Activated T-helper 1 cell treated with Interleukin-2 at 50 U/mL for 16 hours (primary cell): ENCODE data around the gene IER3.
A peak's percentile ranks its signal among the peaks of the same experiment; 100 is the strongest.
"Not testable (repeated sequence)": the region's sequence is repeated elsewhere in the genome, so short reads cannot be mapped to it uniquely, and the experiment has no call there.

Experiments
- DNase-seq: peaks from one replicate; pipeline ENCODE4 v3.0.0-alpha.2; 2020; ENCODE audit warnings: low read depth

Gene IER3

DNA sequence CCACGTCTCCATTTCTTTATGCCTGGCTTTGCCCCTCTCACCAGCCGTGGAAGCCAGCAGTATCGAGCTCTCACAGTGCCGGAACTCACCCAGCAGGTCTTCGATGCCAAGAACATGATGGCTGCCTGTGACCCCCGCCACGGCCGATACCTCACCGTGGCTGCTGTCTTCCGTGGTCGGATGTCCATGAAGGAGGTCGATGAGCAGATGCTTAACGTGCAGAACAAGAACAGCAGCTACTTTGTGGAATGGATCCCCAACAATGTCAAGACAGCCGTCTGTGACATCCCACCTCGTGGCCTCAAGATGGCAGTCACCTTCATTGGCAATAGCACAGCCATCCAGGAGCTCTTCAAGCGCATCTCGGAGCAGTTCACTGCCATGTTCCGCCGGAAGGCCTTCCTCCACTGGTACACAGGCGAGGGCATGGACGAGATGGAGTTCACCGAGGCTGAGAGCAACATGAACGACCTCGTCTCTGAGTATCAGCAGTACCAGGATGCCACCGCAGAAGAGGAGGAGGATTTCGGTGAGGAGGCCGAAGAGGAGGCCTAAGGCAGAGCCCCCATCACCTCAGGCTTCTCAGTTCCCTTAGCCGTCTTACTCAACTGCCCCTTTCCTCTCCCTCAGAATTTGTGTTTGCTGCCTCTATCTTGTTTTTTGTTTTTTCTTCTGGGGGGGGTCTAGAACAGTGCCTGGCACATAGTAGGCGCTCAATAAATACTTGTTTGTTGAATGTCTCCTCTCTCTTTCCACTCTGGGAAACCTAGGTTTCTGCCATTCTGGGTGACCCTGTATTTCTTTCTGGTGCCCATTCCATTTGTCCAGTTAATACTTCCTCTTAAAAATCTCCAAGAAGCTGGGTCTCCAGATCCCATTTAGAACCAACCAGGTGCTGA is 20.3 kb downstream of the IER3 start:
- not testable (repeated sequence) for DNase-seq

DNA sequence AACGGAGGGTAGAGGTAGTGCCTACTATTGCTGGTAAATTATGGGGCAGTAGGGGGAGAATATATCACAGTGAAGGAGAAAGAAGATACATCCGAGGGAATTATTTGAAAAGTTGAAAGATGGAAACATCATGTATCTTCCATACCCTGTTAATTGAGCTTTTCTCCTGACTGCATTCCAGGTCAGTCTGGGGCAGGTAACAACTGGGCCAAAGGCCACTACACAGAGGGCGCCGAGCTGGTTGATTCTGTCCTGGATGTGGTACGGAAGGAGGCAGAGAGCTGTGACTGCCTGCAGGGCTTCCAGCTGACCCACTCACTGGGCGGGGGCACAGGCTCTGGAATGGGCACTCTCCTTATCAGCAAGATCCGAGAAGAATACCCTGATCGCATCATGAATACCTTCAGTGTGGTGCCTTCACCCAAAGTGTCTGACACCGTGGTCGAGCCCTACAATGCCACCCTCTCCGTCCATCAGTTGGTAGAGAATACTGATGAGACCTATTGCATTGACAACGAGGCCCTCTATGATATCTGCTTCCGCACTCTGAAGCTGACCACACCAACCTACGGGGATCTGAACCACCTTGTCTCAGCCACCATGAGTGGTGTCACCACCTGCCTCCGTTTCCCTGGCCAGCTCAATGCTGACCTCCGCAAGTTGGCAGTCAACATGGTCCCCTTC is 21.0 kb downstream of the IER3 start:
- DNase-seq, result not testable (repeated sequence)

DNA sequence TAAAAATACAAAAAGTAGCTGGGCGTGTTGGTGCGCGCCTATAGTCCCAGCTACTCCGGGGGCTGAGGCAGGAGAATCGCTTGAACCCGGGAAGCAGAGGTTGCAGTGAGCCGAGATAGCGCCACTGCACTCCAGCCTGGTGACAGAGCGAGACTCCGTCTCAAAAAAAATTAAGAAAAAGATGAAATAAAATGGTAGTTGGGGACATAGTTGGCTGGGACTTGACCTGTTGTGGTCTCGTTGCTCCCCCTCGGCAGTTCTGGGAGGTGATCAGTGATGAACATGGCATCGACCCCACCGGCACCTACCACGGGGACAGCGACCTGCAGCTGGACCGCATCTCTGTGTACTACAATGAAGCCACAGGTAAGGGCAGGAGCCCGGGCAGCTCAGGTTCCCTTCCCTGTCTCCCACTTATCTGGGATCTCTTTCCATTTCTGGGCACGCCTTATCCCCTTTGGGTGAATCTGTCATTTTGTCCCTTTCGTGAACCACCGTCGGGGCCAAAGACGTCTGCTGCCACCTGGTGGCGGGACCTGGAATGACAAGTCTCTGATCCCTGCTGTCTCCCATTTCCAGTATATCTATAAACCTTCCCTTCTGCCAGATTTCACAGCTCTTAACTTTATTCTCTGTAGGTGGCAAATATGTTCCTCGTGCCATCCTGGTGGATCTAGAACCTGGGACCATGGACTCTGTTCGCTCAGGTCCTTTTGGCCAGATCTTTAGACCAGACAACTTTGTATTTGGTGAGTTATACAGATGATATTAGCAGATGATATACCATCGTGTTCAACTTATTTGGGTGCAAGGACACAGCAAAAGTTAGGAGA is 21.9 kb downstream of the IER3 start:
- peak; percentile 76 for DNase-seq

DNA sequence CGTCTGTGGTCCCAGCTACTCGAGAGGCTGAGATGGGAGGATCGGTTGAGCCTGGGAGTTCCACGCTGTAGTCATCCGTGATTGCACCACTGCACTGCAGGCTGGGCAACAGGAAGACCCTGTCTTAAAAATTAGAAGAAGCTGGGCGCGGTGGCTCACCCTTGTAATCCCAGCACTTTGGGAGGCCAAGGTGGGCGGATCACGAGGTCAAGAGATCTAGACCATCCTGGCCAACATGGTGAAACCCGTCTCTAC is 22.4 kb downstream of the IER3 start:
- not testable (repeated sequence) for DNase-seq

DNA sequence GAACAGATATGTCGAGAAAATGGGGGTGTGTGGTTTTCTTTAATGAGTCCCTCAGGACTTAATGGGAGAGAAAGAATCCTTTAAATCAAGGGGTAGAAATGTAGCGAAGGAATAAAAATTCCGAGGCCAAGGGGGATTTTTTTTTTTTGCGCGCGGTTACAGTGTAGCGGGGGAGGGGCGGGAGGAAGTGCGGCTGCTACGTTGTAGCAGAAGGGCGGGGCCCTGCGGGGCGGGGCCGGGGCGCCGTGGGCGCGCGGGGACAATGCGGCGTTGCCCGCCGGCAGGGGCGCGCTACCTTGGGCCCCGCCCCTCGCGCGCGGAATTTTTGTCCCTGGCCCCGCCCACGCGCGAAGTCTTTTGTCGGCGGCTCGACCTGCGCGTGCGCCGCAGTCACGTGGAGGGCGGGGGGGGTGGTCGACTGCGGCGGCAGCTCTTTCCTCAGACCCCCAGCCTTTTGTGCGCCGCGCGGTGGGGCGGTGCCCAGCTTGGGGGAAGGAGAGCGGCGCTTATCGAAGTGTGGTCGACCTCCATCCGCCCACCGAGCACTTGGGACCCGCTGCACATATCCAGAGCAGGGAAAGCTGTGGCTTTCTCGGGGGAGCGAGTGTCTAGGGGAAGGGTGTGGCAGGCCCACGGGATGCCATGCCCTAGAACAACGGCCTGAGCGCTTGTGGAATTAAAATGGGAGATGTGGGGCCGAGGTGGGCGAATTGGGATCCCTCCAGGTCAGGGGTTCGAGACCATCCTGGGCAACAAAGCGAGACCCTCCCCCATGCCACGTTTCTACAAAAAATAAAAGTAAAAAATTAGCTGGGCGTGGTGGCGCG is 22.9 kb downstream of the IER3 start:
- DNase-seq, result peak; percentile 94

DNA sequence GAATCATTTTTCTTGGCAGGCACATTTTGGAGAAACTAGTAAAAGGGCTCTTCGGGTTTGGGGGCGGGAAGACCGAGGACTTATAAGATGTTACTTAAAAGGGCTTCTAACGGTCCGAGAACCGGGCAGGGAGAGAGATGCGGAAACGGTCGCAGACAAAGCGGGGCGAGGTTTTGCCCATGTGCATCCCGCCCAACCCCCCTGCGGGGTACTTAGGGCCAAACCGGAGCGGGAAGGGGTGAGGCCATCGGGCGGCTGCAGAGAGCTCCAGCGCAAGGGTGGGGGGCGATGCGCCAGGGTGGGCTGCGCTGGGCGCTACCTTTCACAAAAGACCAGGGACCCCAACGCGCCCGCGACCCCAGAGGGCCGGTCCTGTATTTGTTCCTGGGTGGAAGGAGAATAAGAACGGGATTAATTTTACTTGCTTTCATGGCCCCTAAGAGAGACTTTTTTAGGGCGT is 23.6 kb downstream of the IER3 start:
- peak; percentile 50 for DNase-seq

DNA sequence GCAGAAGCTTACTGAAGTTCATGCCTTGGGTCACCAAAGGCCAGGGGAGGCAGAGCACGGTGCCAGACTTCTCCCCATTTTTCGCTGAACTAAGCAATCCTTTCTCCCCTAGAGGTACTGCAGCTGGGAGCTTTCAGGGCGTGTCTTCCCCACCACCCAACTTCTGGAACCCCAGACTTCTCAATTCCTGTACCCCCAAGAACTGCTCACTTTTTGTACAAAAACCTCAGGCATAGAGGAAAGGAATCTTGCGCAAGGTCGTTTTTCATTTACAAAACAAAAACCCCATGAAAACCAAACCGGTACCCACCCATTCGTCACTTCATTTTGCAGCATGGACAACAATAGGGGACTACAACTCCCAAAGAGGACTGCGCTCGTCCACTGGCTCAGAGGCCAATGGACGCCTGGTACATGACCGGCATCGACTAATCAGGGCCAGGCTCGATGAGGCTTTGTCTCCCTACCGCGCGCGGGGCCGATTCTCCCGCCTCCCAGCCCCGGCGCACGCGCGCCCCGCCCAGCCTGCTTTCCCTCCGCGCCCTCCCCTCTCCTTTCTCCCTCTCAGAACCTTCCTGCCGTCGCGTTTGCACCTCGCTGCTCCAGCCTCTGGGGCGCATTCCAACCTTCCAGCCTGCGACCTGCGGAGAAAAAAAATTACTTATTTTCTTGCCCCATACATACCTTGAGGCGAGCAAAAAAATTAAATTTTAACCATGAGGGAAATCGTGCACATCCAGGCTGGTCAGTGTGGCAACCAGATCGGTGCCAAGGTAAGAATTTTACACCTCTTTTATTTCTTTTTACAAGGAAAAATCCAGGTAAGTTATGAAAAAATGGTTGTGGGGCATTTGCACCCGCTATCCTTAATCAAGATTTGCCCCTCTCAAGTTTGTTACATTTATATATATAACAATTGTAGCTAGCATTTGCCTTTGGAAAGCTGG is 24.3 kb downstream of the IER3 start, which contains the start of gene TUBB:
TSS of gene TUBB (plus strand) at position 562 of the 947 bp plus-strand sequence. CDS start at position 717, 155 bp downstream.
- DNase-seq, result peak; percentile 93

DNA sequence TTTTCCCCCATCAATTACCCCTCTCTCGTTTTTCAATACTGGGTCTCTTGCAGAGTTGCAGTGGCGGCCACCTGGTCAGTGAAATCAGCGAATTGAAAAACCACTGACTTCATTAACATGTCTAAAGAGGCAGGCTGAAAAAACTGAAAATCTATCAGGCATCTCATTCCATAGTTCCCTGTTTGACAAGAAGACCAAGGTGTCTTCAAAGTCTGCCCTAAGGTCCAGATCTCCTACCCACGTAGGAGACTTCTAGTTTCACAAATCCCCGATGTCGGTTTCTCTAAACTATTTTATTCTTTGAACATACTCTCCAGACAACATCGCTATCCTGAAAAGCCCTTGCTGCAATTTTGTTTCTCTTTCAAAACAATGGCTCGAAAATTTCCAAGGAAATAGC is 25.0 kb downstream of the IER3 start:
- no peak for DNase-seq

DNA sequence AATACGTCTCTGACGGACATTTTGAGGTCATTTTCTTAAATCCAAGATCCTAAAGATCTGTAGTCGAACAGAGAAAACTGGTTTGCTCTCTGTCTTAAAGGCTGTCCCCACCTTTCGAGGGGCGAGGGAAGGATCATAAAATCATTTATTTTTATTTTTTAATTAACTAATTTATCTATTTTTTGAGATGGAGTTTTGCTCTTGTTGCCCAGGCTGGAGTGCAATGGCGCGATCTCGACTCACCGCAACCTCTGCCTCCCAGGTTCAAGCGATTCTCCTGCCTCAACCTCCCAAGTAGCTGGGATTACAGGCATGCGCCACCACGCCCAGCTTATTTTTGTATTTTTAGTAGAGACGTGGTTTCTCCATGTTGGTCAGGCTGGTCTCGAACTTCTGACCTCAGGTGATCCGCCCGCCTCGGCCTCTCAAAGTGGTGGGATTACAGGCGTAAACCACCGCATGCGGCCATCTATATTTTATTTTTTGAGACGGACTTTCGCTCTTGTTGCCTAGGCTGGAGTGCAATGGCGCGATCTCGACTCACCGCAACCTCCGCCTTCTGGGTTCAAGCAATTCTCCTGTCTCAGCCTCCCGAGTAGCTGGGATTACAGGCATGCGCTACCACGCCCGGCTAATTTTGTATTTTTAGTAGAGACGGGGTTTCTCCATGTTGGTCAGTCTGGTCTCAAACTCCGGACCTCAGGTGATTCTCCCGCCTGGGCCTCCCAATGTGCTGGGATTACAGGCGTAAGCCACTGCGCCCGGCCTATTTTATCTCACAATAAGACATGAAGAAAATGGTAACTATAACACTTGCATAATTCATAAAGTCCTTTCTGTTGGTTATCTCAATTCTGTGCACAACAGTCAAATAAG is 26.3 kb downstream of the IER3 start:
- not testable (repeated sequence) for DNase-seq

DNA sequence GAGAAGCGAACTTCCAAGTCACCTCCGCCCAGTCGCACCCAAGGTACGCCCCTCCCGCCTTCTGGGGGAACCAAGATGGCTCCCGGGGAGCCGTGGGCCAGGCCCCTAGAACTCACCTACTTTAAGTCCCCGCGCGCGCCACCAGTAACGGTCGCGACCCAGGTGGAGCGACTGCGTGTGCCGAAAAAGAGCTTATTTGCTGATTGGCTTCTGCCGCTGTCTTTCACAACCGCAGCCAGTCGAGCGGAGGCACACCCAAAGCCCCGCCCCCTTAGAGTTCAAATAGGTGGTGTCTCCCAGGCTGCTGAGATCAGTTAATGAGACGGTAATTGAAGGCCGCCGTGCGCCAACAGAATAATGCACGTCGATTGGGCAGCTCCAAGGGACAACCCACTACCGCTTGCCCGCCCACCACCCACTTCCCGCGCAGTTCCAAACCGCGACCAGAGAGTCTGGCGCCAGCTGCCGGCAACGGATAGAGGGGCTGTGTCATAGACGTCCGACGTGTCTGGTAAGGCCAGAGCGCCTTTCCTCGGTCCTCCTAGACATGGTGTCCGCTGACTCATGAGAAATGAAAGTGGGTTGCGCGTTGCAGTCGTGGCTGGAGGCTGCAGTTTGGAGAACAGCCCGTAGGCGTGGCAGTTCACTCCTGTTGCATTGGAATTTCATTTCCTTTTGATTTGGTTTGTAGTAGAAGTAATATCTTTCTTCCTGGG is 27.1 kb downstream of the IER3 start, which contains the start of gene MDC1:
TSS of gene MDC1 (minus strand) at position 153 of the 716 bp plus-strand sequence. CDS start 2,106 bp downstream, outside the sequence.
- DNase-seq, result peak; percentile 98

DNA sequence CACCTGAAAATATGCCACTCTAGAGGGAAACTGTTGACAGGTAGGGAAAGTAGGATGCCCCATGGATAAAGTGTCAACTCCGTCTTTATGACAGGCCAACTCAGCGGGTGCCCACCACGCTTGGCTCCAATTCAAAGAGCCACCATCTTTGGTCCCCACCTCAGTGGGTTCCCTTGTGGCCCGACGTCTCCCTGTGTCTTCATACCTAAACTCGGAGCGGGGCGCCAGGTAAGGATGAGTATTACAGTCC is 27.5 kb downstream of the IER3 start:
- DNase-seq, result no peak

DNA sequence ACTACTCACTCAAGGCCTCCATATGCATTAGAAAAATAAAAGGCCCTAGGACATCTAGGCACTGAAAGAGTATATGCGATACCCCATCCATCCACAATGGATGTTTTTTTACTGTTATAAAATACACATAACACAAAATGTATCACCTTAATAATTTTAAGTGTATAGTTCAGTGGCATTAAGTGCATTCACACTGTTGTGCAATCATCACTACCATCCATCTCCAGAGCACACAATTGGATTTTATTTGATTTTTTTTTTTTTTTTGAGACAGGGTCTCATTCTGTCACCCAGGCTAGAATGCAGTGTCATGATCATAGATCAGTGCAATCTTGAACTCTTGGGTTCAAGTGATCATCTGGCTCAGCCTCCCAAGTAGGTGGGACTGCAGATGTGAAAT is 30.1 kb downstream of the IER3 start:
- DNase-seq, result no peak

DNA sequence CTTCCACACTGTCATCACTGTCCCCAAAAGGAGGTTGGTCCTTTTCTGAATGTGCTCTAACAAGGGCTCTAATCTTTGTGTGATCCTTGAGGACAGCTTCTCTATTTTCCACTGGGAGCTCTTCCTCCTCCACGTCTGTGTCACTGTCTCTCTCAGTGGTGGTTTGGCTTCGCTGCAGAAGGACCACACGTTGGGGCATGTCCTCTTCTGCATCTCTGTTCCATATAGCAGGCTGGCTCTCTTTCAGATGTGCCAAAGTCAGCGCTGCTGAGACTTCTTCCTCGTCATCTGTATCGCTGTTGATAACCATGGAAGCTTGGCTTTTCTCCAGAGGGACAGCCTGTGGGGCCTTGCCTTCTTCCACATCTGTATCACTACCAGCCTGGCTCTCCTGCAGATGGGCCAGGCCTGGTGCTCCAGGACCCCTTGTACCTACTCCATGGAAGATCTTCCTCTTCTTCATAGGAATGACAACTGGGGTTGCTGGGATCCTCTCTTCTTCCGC is 31.9 kb downstream of the IER3 start:
- DNase-seq, result no peak

DNA sequence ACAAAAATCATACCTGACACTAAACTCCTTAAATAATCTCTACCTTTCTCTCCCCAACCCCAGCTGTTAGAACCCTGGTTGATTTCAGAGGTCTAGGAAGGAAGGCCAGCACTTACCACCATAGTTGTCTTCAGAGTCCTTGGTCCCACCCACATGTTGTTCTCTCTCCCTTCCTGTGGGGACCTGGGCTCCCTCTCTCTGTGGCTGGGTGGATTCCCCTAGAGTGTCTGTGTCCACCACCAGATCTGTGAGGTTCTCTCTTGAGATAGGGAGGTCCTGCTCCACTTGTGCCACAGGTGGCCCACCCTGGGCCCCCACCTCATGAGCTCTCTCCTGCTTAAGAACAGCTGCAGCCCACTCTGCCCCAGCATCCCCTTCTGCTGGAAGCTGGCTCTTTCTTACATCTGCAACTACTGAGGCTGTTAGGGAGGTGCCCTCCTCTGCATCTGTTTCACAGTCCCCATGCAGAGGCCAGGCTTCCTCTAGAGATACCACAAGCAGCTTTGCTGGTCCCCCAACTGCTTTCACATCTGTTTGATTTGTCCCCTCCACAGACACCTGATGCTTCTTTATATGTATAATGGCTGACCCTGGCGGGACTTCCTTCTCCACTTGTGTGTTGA is 32.5 kb downstream of the IER3 start:
- DNase-seq, result no peak

DNA sequence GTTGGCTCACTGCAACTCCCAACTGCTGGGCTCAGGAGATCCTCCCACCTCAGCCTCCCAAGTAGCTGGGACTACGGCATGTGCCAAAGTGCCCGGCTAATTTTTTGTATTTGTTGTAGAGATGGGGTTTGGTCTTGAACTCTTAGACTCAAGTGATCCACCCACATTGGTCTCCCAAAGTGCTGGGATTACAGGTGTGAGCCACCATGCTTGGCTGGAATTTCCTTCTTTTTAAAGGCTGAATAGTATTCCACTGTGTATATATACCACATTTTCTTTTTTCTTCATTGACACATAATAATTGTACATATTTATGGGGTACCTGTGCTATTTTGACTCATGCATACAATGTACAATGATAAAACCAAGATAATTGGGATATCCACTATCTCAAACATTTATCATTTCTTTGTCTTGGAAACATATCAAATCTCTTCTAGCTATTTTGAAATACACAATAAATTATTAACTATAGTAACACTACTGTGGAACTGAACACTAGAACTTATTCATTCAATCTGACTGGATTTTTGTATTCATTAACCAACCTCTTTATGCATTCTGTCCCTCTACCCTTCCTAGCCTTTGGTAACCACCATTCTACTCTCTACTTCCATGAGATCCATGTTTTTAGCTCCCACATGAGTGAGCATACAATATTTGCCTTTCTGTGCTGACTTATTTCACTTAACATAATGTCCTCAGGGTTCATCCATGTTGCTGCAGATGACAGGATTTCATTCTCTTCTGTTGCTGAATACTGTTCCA is 35.1 kb downstream of the IER3 start:
- no peak for DNase-seq

DNA sequence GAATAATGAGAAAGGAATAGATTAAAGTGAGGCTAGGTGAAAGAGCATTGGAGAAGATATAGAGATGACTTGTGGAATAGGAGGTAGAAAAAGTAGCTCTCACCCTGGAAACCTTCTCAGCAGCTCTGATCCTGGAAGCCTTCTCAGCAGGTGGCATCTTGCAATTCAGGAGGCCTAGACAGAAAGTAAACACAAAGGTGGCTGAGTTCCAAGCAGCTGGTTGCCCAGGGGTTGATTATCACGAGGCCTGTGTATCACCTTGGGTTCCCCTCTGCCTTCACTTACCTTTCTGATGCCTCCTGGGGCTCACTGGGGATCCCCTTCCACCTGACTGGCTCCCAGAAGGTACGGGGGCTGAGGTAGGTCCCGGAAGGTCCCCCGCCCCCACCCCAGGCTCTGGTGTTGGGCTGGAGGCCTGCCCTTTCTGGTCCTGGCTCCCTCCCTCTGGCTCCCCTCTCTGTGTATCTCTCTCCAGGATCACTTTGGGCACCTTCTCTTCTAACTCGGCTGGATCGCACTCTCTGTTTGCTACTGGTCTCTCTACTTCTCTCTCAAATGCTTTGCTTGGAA is 37.0 kb downstream of the IER3 start:
- DNase-seq, result no peak

DNA sequence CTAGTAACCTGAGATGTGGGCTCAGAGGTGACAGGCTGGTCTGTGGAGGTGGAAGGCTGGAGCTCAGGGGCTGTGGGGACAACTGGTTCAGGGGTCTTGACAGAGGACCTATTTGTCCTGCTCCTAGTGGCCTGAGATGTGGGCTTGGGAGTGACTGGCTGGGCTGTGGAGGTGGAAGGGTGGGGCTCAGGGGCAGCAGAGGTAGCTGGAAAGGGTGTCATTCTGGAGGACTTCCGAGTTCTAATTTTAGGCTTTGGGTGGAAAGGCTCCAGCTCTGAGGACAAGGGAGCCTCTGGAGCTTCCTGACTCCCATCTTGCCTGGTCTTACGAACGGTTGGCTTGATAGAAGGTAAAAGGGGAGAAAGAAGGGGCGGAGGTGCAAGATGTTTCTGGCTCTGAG is 38.7 kb downstream of the IER3 start:
- no peak for DNase-seq
